ENCODE data around the gene AURKAIP1.

DNA sequence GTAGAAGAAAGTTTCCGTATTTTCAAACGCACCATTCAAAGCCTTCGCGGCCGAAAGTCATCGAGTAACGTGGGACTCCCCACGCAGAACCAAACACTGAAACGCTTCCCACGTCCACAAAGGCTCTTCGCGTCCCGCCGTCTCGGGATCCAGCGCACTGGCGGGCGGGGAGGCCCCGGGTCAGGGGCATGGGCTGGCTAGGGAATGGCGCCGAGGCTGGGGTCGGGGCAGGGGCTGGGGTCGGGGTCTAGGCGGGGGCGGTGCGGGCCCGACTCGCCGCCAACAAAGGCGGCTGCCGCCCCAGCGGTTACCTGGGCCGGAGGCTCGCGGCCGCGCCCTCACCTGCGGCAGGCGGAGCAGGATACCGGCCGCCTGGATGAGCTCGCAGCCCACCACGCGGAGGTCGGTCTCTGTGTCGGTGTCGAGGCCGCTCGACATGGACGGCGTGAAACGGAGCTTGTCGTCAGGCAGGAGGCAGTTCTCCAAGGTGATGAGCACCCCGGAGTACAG lies 23.7 kb upstream of the AURKAIP1 start:
- TF ChIP-seq, protein P1, sequence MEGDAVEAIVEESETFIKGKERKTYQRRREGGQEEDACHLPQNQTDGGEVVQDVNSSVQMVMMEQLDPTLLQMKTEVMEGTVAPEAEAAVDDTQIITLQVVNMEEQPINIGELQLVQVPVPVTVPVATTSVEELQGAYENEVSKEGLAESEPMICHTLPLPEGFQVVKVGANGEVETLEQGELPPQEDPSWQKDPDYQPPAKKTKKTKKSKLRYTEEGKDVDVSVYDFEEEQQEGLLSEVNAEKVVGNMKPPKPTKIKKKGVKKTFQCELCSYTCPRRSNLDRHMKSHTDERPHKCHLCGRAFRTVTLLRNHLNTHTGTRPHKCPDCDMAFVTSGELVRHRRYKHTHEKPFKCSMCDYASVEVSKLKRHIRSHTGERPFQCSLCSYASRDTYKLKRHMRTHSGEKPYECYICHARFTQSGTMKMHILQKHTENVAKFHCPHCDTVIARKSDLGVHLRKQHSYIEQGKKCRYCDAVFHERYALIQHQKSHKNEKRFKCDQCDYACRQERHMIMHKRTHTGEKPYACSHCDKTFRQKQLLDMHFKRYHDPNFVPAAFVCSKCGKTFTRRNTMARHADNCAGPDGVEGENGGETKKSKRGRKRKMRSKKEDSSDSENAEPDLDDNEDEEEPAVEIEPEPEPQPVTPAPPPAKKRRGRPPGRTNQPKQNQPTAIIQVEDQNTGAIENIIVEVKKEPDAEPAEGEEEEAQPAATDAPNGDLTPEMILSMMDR (IDR thresholded peaks at IDR 0.05): no peak
- no peak for TF ChIP-seq POLR2A (IDR thresholded peaks at IDR 0.05)

Data from esophagus squamous epithelium (tissue), 4 donors.